IMR-90 (cell line): ENCODE data around the gene NUDT16. TPM values are rescaled to one million over a fixed set of nuclear protein-coding genes. Genes with fewer than 3 reads are reported as not detected.

Experiments used
- ATAC-seq: fragments of 200-7000 bp; cut with Tn5 transposase; 2 replicates; pipeline ENCODE4 v1.9.1; 2020; ENCODE audit warnings: low read depth, mild to moderate bottlenecking, moderate library complexity
- BruUV-seq: library from RNA; stranded (reverse); fragments of 400-500 nt; replicated peaks from 2 replicates; lab custom pipeline; 2021; lab: Mats Ljungman, UMichigan
- CTCF ChIA-PET: fragments of 300-600 bp; formaldehyde crosslinking; extraction: SDS; loops from one replicate; lab custom pipeline; 2021; ENCODE audit warnings: antibody characterized with exemption; lab: Yijun Ruan, JAX
- POLR2A ChIA-PET: fragments of 300-600 bp; sonication (Branson Sonifier 250); formaldehyde crosslinking; loops from one replicate; lab custom pipeline; 2022; ENCODE audit warnings: antibody characterized with exemption; ENCODE audit not compliant: unreplicated experiment; lab: Charles Lee
- DNase-seq: peaks from one replicate; pipeline ENCODE4 v3.0.0; 2013
- H2AFZ ChIP-seq: replicated peaks from 2 replicates; pipeline ENCODE3; 2013; ENCODE audit warnings: low read length, mild to moderate bottlenecking; ENCODE audit not compliant: poor library complexity
- H2AK5ac ChIP-seq: 2 replicates; pipeline ENCODE4 v1.6.1; 2013; ENCODE audit warnings: low read depth, low read length, inconsistent platforms
- H2AK9ac ChIP-seq: replicated peaks from 2 replicates; pipeline ENCODE3; 2013; ENCODE audit warnings: mild to moderate bottlenecking, low read depth, low read length, moderate library complexity; ENCODE audit not compliant: poor library complexity
- H2BK120ac ChIP-seq: 2 replicates; pipeline ENCODE4 v1.6.1; 2013; ENCODE audit warnings: low read depth, low read length, inconsistent platforms
- H2BK15ac ChIP-seq: 3 replicates; pipeline ENCODE4 v1.6.1; 2013; ENCODE audit warnings: low read depth, low read length, inconsistent platforms
- H2BK20ac ChIP-seq: 2 replicates; pipeline ENCODE4 v1.6.1; 2013; ENCODE audit warnings: low read depth, mild to moderate bottlenecking, inconsistent platforms, low read length, moderate library complexity
- H2BK5ac ChIP-seq: 2 replicates; pipeline ENCODE4 v1.6.1; 2013; ENCODE audit warnings: mild to moderate bottlenecking, low read depth, low read length, inconsistent platforms; ENCODE audit not compliant: poor library complexity, severe bottlenecking
- H3K14ac ChIP-seq: replicated peaks from 2 replicates; pipeline ENCODE4 v1.6.1; 2013; ENCODE audit warnings: low read depth, low read length, inconsistent platforms
- H3K18ac ChIP-seq: 2 replicates; pipeline ENCODE4 v1.6.1; 2013; ENCODE audit warnings: low read depth, low read length, control low read depth
- H3K23ac ChIP-seq: 2 replicates; pipeline ENCODE4 v1.6.1; 2013; ENCODE audit warnings: low read depth, low read length, inconsistent platforms
- H3K27ac ChIP-seq: 2 replicates; pipeline ENCODE4 v1.5.1; 2013; ENCODE audit warnings: mild to moderate bottlenecking, control low read depth, low read length; ENCODE audit not compliant: insufficient read depth
- H3K27me3 ChIP-seq: 2 replicates; pipeline ENCODE4 v1.6.1; 2013; ENCODE audit warnings: low read length; ENCODE audit not compliant: control insufficient read depth, insufficient read depth
- H3K36me3 ChIP-seq: 2 replicates; pipeline ENCODE4 v1.6.1; 2013; ENCODE audit warnings: low read length, mixed read lengths; ENCODE audit not compliant: control insufficient read depth, insufficient read depth
- H3K4ac ChIP-seq: 2 replicates; pipeline ENCODE4 v1.6.1; 2013; ENCODE audit warnings: low read depth, low read length, inconsistent platforms
- H3K4me1 ChIP-seq: 2 replicates; pipeline ENCODE4 v1.6.1; 2013; ENCODE audit warnings: low read length, mixed read lengths; ENCODE audit not compliant: control insufficient read depth, insufficient read depth
- H3K4me2 ChIP-seq: 2 replicates; pipeline ENCODE4 v1.6.1; 2013; ENCODE audit warnings: low read depth, mild to moderate bottlenecking, control low read depth, low read length, moderate library complexity
- H3K4me3 ChIP-seq: 2 replicates; pipeline ENCODE4 v1.5.1; 2013; ENCODE audit warnings: low read depth, mild to moderate bottlenecking, control low read depth, low read length, moderate library complexity; ENCODE audit not compliant: insufficient read depth
- H3K56ac ChIP-seq: 2 replicates; pipeline ENCODE4 v1.6.1; 2013; ENCODE audit warnings: low read length, inconsistent platforms; ENCODE audit not compliant: insufficient read depth; ENCODE audit errors: extremely low read depth
- H3K79me1 ChIP-seq, 2 experiments: 2 replicates each; pipeline ENCODE4 v1.6.1; 2013; ENCODE audit warnings: low read length in 2 of 2, inconsistent platforms in 1 of 2, low read depth in 1 of 2
- H3K9ac ChIP-seq: 2 replicates; pipeline ENCODE4 v1.6.1; 2013; ENCODE audit warnings: low read depth, low read length, control low read depth
- H3K9me1 ChIP-seq: 2 replicates; pipeline ENCODE4 v1.6.1; 2013; ENCODE audit warnings: low read length, inconsistent platforms; ENCODE audit not compliant: insufficient read depth
- H3K9me3 ChIP-seq: 2 replicates; pipeline ENCODE4 v1.6.1; 2013; ENCODE audit warnings: low read length; ENCODE audit not compliant: control insufficient read depth, insufficient read depth
- H4K20me1 ChIP-seq: 2 replicates; pipeline ENCODE4 v1.6.1; 2013; ENCODE audit warnings: low read length, inconsistent platforms; ENCODE audit not compliant: insufficient read depth
- H4K5ac ChIP-seq: 2 replicates; pipeline ENCODE4 v1.6.1; 2013; ENCODE audit warnings: mild to moderate bottlenecking, low read depth, low read length, control low read depth
- H4K8ac ChIP-seq, 2 experiments: 2 replicates each; pipeline ENCODE4 v1.6.1; 2013; ENCODE audit warnings: low read depth in 2 of 2, low read length in 2 of 2, control low read depth in 1 of 2, inconsistent platforms in 1 of 2
- H4K91ac ChIP-seq: 2 replicates; pipeline ENCODE4 v1.6.1; 2013; ENCODE audit warnings: low read depth, low read length, inconsistent platforms; ENCODE audit not compliant: insufficient read depth
- BHLHE40 ChIP-seq: fragments of 150-350 bp; IDR thresholded peaks from 2 replicates; pipeline ENCODE4 v1.6.1; 2016; ENCODE audit warnings: mild to moderate bottlenecking, low read depth, low read length
- CEBPB ChIP-seq: IDR thresholded peaks from 2 replicates; pipeline ENCODE4 v1.6.1; 2012; ENCODE audit warnings: low read depth, low read length, improper control_type of control experiment
- CHD1 ChIP-seq: IDR thresholded peaks from 2 replicates; pipeline ENCODE4 v1.6.1; 2012; ENCODE audit warnings: low read depth, low read length, improper control_type of control experiment
- FOS ChIP-seq: fragments of 150-350 bp; IDR thresholded peaks from 2 replicates; pipeline ENCODE4 v1.6.1; 2016; ENCODE audit warnings: low read depth, low read length
- MAFK ChIP-seq: IDR thresholded peaks from 2 replicates; pipeline ENCODE4 v1.6.1; 2012; ENCODE audit warnings: low read depth, low read length, improper control_type of control experiment
- MAZ ChIP-seq: IDR thresholded peaks from 2 replicates; pipeline ENCODE4 v1.6.1; 2012; ENCODE audit warnings: low read depth, mild to moderate bottlenecking, low read length, improper control_type of control experiment, moderate library complexity, borderline replicate concordance
- MXI1 ChIP-seq: IDR thresholded peaks from 2 replicates; pipeline ENCODE4 v1.6.1; 2012; ENCODE audit warnings: low read depth, mild to moderate bottlenecking, low read length, moderate library complexity, borderline replicate concordance
- NFE2L2 ChIP-seq: fragments of 150-350 bp; IDR thresholded peaks from 2 replicates; pipeline ENCODE4 v1.6.1; 2016; ENCODE audit warnings: low read depth, mild to moderate bottlenecking, low read length
- POLR2A ChIP-seq: IDR thresholded peaks from 2 replicates; pipeline ENCODE4 v1.6.1; 2012; ENCODE audit warnings: mild to moderate bottlenecking, low read depth, low read length
- RAD21 ChIP-seq: IDR thresholded peaks from 2 replicates; pipeline ENCODE4 v1.6.1; 2012; ENCODE audit warnings: low read length, improper control_type of control experiment
- RCOR1 ChIP-seq: IDR thresholded peaks from 2 replicates; pipeline ENCODE4 v1.6.1; 2012; ENCODE audit warnings: mild to moderate bottlenecking, low read length, improper control_type of control experiment; ENCODE audit not compliant: insufficient replicate concordance
- SMC3 ChIP-seq: fragments of 150-350 bp; IDR thresholded peaks from 2 replicates; pipeline ENCODE4 v1.6.1; 2016; ENCODE audit warnings: low read depth, mild to moderate bottlenecking, antibody characterized with exemption, low read length, moderate library complexity
- WGBS, 2 experiments: methylation state at CpG; one replicate each; pipeline versions ENCODE4 v1.1.5 to v1.1.7; 2013; ENCODE audit warnings: missing lambda C conversion rate in 2 of 2; ENCODE audit not compliant: insufficient read length in 1 of 2; ENCODE audit errors: extremely low coverage in 2 of 2; 5-methylcytosine and 5-hydroxymethylcytosine counted together
- dilution Hi-C: fragments of 300-500 bp; cut with HindIII; formaldehyde crosslinking; loops from one replicate; pipeline ENCODE4 v1.14.3; 2018; ENCODE audit warnings: low sequenced_read_pairs; ENCODE audit not compliant: unreplicated experiment
- in situ Hi-C: fragments of 300-500 bp; cut with MboI; formaldehyde crosslinking; loops from 3 replicates; pipeline ENCODE4 v1.14.3; 2019; ENCODE audit warnings: low sequenced_read_pairs, inconsistent platforms, mixed read lengths
- intact Hi-C: fragments of 100-400 bp; cut with micrococcal nuclease; formaldehyde crosslinking; loops from 2 replicates; pipeline ENCODE4 v1.10.0; 2022
- polyA plus RNA-seq, 3 experiments: library from polyadenylated mRNA; depleted of rRNA; stranded (reverse); fragments of >200 nt; gene quantifications; 2 replicates each; pipeline ENCODE4 v1.2.3, GENCODE V29; 2012; ENCODE audit warnings: low replicate concordance in 1 of 3
- total RNA-seq: library from RNA; depleted of rRNA; stranded (reverse); fragments of >200 nt; gene quantifications from 2 replicates; pipeline ENCODE4 v1.2.3, GENCODE V29; 2012
- TF ChIP-seq, protein P1 (sequence below): fragments of 150-350 bp; IDR thresholded peaks from 2 replicates; pipeline ENCODE4 v1.6.1; 2017; ENCODE audit warnings: mild to moderate bottlenecking, antibody characterized with exemption, low read length, low read depth

The NUDT16 gene
- total and polyA plus RNA-seq, 2 of the 4 experiments (the other 2 are of a cell fraction) = 8.9 to 10.4 TPM

DNA sequence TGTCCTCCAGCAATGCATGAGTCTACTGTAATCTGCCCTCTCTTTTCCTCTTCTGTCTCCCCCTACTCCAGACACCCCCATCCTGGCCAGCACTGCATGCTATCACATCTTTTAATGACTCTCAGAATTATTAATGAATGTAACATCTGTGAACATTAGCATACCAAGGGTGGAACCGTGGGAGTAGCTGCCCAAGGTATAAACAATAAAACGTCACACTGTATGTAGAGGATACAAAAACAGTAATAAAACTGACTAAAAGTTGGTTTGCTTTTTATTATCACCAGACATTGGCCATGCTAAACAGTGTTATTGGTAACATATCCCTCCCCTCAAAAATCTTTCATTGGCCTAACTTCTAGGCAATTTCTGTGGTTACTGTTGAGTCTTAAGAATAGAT, 24.7 kb downstream of the NUDT16 start:
- dilution Hi-C loops = no loop called here

More for the DNA sequence above, 24.7 kb downstream of the NUDT16 start:
- H3K9me3 ChIP-seq = 0 out of 2 replicates have a peak, but pooled peaks cover 1% of the 10 kb centered on the region
- no peak overlapping the region for H3K27ac ChIP-seq
- no peak overlapping the region for H3K18ac ChIP-seq
- no peak for ATAC-seq
- no peak for DNase-seq
- no peaks in the 10 kb centered on the region for H3K9me1 ChIP-seq
- H3K23ac ChIP-seq = no peak overlapping the region
- H3K4me2 ChIP-seq = no peak overlapping the region
- no peak overlapping the region for H3K4me3 ChIP-seq
- no peaks in the 10 kb centered on the region for H3K27me3 ChIP-seq
- WGBS, 2 experiments = no CpG with 5 or more reads among the region's 2 CpGs
- H4K20me1 ChIP-seq = no peaks in the 10 kb centered on the region
- no peak overlapping the region for H3K9ac ChIP-seq
- H2AK5ac ChIP-seq = no peak overlapping the region
- H3K4me1 ChIP-seq = peaks cover 6% of the 10 kb centered on the region; the same call in 1 of the 2 replicates
- no peak overlapping the region for H4K91ac ChIP-seq
- H2AFZ ChIP-seq = no peak overlapping the region
- H3K4ac ChIP-seq = no peak overlapping the region
- TF ChIP-seq FOS = no peak
- TF ChIP-seq RAD21 = no peak
- TF ChIP-seq, protein P1, sequence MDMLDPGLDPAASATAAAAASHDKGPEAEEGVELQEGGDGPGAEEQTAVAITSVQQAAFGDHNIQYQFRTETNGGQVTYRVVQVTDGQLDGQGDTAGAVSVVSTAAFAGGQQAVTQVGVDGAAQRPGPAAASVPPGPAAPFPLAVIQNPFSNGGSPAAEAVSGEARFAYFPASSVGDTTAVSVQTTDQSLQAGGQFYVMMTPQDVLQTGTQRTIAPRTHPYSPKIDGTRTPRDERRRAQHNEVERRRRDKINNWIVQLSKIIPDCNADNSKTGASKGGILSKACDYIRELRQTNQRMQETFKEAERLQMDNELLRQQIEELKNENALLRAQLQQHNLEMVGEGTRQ = no peak
- no peak for TF ChIP-seq MXI1
- TF ChIP-seq MAZ = no peak
- TF ChIP-seq MAFK = no peak
- no peak for TF ChIP-seq RCOR1
- TF ChIP-seq POLR2A = no peak
- TF ChIP-seq NFE2L2 = no peak
- TF ChIP-seq CEBPB = no peak
- no peak for TF ChIP-seq SMC3
- TF ChIP-seq CHD1 = no peak
- TF ChIP-seq BHLHE40 = no peak
- H3K56ac ChIP-seq = no peak overlapping the region
- ChIA-PET CTCF (no interaction called here), POLR2A (no interaction called here)
- no peak overlapping the region for H2BK20ac ChIP-seq
- no peak overlapping the region for H4K5ac ChIP-seq
- no peak overlapping the region for H2AK9ac ChIP-seq
- no peak overlapping the region for H2BK15ac ChIP-seq
- H3K14ac ChIP-seq = no peak overlapping the region
- no peak overlapping the region for H2BK120ac ChIP-seq
- intact Hi-C loops (no loop called here), in situ Hi-C loops (no loop called here)
- no TSS peak for BruUV-seq
- no peak overlapping the region for H4K8ac ChIP-seq
- no peak overlapping the region for H2BK5ac ChIP-seq
- no peaks in the 10 kb centered on the region for H3K79me1 ChIP-seq
- no peaks in the 10 kb centered on the region for H3K36me3 ChIP-seq
